ENCODE data around the gene N4BP2L2.

DNA sequence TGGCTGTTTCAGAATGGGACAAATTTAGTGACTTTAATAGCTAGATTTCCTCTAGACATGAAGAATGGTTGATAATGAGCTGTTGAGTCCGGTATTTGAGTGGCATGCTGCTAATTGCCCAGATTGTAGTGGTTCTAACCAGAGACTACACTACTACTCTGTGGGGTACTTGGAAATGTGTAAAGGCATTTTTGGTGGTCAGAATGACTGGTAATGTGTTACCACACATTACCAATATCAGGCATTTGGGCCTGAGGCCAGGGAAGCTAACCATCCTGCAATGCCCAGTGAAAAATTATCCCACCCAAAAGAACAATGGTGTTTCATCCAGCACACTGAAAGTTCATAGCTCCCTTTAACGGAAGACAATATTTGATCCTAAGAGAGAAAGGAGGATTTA lies 93.1 kb downstream of the N4BP2L2 start:
- TF ChIP-seq, protein P1, sequence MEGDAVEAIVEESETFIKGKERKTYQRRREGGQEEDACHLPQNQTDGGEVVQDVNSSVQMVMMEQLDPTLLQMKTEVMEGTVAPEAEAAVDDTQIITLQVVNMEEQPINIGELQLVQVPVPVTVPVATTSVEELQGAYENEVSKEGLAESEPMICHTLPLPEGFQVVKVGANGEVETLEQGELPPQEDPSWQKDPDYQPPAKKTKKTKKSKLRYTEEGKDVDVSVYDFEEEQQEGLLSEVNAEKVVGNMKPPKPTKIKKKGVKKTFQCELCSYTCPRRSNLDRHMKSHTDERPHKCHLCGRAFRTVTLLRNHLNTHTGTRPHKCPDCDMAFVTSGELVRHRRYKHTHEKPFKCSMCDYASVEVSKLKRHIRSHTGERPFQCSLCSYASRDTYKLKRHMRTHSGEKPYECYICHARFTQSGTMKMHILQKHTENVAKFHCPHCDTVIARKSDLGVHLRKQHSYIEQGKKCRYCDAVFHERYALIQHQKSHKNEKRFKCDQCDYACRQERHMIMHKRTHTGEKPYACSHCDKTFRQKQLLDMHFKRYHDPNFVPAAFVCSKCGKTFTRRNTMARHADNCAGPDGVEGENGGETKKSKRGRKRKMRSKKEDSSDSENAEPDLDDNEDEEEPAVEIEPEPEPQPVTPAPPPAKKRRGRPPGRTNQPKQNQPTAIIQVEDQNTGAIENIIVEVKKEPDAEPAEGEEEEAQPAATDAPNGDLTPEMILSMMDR (conservative IDR thresholded peaks at IDR 0.05; ENCODE audit: low read depth, low read length), result no peak
- TF ChIP-seq EZH2 (IDR thresholded peaks at IDR 0.05; ENCODE audit: borderline replicate concordance, low read depth, low read length, poor library complexity, severe bottlenecking), result no peak

All from A673 (cell line).